HG03196 (cell line): ENCODE measurements around the gene EPHA6.
"Not testable (repeated sequence)": the region's sequence is repeated elsewhere in the genome, so short reads cannot be mapped to it uniquely, and the experiment has no call there.

Source experiments
- ATAC-seq: cut with Tn5 transposase; IDR thresholded peaks from one replicate; pipeline ENCODE4 v1.9.1; 2021; ENCODE audit not compliant: unreplicated experiment

The EPHA6 gene

DNA sequence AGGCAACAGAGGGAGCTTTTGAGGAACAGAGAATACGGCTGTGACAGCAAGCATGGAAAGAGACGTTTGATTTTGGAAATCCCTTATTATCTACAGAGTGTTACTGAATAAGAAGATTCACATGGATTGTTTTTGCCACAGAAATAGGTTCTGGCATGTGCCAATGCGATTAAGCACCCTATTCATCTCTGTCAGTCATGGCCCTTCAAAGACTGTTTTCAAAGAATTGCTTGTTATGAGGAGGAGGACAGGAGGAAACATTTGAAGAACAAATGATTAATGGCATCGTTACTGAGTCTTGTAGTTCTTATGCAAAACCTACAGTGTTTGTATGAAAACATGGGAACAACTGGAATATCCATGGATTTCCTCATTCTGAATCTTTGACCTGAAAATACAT is 86.2 kb downstream of the EPHA6 start:
- ATAC-seq, result no peak

GRCh38 chr3:96915445-96915844 is 101.1 kb downstream of the EPHA6 start:
- no peak for ATAC-seq

GRCh38 chr3:96931119-96931862 is 116.9 kb downstream of the EPHA6 start:
- ATAC-seq, result no peak

- not testable (repeated sequence) for ATAC-seq
These were observed 127.7 kb downstream of the EPHA6 start for GRCh38 chr3:96942131-96942530.

DNA sequence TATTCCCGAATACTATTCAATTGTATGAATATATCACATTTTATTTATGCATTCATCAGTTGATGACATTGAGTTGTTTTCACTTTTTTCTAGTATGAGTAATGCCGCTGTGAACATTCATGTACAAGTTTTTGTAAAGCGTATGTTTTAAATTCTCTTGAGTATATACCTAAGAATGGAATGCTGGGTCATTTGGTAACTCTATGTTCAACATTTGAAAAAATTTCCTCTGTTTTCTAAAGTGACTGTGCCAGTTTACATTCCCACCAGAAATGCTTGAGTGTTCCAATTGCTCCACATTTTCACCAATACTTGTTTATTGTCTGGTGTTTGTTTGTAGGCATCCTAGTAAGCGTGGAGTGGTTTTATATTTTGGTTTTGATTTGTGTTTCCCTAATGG is 144.5 kb downstream of the EPHA6 start:
- ATAC-seq, result no peak

DNA sequence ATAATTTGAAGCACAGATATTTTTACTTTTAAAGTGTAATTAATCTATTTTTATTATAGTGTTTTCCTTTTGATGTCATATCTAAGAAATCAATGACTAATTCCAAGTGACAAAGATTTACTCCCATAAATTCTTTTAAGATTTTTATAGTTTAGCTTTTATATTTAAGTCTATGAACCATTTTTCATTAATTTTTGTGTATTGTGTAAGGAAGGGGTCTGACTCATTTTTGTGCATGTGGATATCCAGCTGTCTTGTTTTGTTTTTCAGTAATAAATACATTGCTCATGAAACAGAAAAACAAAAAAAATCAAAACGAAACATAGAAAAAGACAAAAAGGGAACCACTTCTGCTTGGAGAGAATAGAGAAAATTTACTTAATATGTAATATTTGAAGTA is 145.1 kb downstream of the EPHA6 start:
- no peak for ATAC-seq

- no peak for ATAC-seq
These were observed 145.7 kb downstream of the EPHA6 start for GRCh38 chr3:96959901-96960641.

- ATAC-seq, result no peak
These were observed 146.4 kb downstream of the EPHA6 start for GRCh38 chr3:96960661-96961330.

- no peak for ATAC-seq
These were observed 147.2 kb downstream of the EPHA6 start for GRCh38 chr3:96961576-96961975.

DNA sequence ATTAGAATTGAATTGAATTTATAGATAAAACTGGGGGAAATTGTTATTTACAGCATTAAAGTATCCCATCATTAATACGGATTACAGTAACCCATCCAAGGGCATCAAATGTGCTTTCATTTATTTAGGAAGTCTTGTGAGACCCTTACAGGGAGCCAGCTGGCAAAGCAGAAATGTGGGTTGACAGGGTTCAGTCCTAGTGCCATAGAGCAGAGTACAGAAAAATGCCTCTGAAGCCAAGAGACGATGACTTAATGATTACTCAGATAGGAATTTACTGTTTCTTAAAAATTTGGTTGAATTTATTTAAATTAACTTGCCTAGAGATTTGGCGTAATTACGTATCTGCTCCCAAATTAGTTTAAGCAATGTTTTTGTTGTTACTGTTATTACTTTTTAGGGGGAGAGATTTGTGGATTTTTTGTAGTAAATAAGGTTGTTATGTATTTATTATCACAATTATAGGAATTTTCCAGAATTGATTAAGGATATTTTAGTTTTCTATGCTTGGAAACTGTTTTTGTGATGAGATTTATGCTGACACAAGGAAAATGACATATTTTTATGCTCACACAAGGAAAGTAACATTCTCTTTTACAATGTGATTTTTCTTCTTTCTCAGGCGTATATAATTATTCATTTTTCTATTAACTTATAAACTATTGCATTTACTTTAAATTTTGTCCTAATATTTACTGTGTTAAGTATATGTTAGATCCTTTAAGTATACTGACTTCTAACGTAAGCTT is 152.0 kb downstream of the EPHA6 start:
- ATAC-seq, result no peak

DNA sequence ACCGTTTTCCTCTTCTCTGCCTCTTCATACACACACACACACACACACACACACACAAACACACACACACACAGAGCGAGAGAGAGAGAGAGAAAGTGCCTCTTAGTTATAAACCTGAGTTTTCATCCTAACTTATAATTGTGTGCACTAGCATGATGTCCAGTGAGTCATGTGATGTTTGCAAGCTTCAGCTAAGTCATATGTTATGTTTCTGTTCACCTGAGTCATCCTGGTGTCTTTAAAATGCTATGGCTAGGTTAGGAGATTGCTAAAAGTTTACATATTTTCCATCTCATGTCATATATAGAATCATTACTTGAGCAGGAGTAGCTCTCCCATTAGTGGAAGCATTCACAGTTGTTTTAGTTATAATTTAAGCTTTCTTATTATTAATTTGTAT is 155.8 kb downstream of the EPHA6 start:
- no peak for ATAC-seq

- no peak for ATAC-seq
These were observed 163.3 kb downstream of the EPHA6 start for GRCh38 chr3:96977671-96978070.

DNA sequence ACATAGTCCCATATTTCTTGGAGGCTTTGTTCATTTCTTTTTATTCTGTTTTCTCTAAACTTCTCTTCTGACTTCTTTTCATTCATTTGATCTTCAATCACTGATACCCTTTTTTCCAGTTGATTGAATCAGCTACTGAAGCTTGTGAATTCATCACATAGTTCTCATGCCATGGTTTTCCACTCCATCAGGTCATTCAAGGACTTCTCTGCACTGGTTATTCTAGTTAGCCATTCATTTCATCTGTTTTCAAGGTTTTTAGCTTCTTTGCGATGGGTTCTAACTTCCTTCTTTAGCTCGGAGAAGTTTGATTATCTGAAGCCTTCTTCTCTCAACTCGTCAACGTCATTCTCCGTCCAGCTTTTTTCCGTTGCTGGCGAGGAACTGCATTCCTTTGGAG is 169.3 kb downstream of the EPHA6 start:
- not testable (repeated sequence) for ATAC-seq

- no peak for ATAC-seq
These were observed 171.8 kb downstream of the EPHA6 start for GRCh38 chr3:96986241-96986640.

DNA sequence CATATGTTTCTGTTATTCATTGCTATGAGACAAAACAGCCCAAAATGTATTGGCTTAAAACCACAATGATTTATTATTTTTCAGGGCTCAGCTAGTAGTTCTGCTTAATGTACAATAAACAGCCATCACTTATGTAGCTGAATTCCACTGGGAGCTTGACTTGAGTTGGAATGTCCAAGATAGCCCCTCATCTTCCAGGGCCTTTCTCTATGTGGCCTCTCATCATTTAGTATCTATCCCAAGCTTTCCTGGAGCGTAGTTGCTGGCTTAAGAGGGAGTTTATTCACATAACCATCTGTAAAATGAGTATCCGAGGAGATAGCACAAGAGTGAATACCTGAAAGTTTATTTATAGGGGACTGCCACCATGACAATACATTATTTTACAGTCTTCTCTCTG is 176.8 kb downstream of the EPHA6 start:
- no peak for ATAC-seq

- no peak for ATAC-seq
These were observed 177.5 kb downstream of the EPHA6 start for GRCh38 chr3:96991800-96992365.

- ATAC-seq, result no peak
These were observed 180.6 kb downstream of the EPHA6 start for GRCh38 chr3:96994988-96995387.

- ATAC-seq, result no peak
These were observed 181.6 kb downstream of the EPHA6 start for GRCh38 chr3:96996009-96996408.

DNA sequence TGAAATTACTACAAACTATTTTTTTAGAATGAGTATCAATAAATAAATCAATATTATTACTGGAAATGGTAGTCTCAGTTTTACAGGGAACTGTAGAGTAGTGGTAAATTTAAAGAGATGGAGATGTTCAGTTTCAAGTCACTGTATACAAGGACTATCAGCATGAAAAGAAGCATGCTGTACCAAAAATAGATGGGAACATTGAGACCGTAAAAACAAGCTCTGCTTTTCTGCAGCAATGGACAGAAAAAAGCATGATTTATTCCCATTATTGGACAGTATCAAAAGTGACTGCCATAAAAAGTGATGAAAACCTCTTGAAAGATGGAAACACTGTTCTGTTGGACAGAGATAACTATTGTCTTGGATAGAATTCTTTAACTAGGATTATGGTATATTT is 187.2 kb downstream of the EPHA6 start:
- ATAC-seq, result no peak

GRCh38 chr3:97009427-97010019 is 195.1 kb downstream of the EPHA6 start:
- ATAC-seq, result no peak
